Neutrophil (primary cell): ENCODE measurements around the gene CPD.

ENCODE experiments used
- H3K27ac ChIP-seq: fragments of 200-600 bp; sonication (generic); 2 replicates; pipeline ENCODE4 v1.5.1; 2016; ENCODE audit warnings: mild to moderate bottlenecking, moderate library complexity
- H3K27me3 ChIP-seq: fragments of 200-600 bp; sonication (generic); 2 replicates; pipeline ENCODE4 v1.6.0; 2016; ENCODE audit warnings: mild to moderate bottlenecking
- H3K36me3 ChIP-seq: fragments of 200-600 bp; sonication (generic); 2 replicates; pipeline ENCODE4 v1.5.1; 2017
- H3K4me1 ChIP-seq, 2 experiments: fragments of 200-600 bp in 1 of 2; sonication (generic) in 1 of 2; 1 replicate in 1 of 2; 2 replicates in 1 of 2; pipeline versions ENCODE4 v1.5.1 to v1.6.1; 2013 to 2016; ENCODE audit warnings: low read depth in 1 of 2, low read length in 1 of 2, mild to moderate bottlenecking in 1 of 2, moderate library complexity in 1 of 2; ENCODE audit not compliant: control insufficient read depth in 1 of 2, insufficient read depth in 1 of 2
- H3K4me3 ChIP-seq, 2 experiments: fragments of 200-600 bp in 1 of 2; sonication (generic) in 1 of 2; 1 replicate in 1 of 2; 2 replicates in 1 of 2; pipeline ENCODE4 v1.5.1; 2013 to 2016; ENCODE audit warnings: low read depth in 1 of 2, low read length in 1 of 2, mild to moderate bottlenecking in 1 of 2, moderate library complexity in 1 of 2
- H3K9me3 ChIP-seq: fragments of 200-600 bp; sonication (generic); 2 replicates; pipeline ENCODE4 v1.5.1; 2016
- TF ChIP-seq, protein P1 (sequence below): fragments of 200-600 bp; sonication (generic); IDR thresholded peaks from 2 replicates; pipeline ENCODE4 v1.5.1; 2016; ENCODE audit warnings: antibody characterized with exemption

Gene CPD

DNA sequence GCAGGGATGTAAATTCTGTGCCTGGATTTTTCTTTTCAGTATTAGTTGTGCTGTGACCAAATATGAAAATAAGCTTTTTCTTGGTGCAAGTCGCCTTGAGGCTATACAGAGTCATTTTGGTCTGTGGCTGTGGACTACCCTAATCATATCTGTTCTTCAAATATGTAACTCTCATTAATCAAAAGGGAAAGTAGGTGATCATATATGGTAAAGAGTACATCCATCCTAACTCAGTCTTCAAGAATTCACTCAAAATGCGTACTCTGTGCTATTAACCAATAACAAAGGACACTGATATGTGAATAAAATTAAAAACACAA is 2.6 kb downstream of the CPD start:
- TF ChIP-seq, protein P1, sequence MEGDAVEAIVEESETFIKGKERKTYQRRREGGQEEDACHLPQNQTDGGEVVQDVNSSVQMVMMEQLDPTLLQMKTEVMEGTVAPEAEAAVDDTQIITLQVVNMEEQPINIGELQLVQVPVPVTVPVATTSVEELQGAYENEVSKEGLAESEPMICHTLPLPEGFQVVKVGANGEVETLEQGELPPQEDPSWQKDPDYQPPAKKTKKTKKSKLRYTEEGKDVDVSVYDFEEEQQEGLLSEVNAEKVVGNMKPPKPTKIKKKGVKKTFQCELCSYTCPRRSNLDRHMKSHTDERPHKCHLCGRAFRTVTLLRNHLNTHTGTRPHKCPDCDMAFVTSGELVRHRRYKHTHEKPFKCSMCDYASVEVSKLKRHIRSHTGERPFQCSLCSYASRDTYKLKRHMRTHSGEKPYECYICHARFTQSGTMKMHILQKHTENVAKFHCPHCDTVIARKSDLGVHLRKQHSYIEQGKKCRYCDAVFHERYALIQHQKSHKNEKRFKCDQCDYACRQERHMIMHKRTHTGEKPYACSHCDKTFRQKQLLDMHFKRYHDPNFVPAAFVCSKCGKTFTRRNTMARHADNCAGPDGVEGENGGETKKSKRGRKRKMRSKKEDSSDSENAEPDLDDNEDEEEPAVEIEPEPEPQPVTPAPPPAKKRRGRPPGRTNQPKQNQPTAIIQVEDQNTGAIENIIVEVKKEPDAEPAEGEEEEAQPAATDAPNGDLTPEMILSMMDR = no peak
- H3K27ac ChIP-seq = peak overlapping the region; percentile 94
- peak overlapping the region; percentile 84 to 98 for H3K4me3 ChIP-seq
- H3K27me3 ChIP-seq = no peaks in the 10 kb centered on the region
- no peaks in the 10 kb centered on the region for H3K9me3 ChIP-seq
- H3K36me3 ChIP-seq = peaks cover 15% of the 10 kb centered on the region
- H3K4me1 ChIP-seq = peaks cover 48 to 54% of the 10 kb centered on the region in 2 experiments

DNA sequence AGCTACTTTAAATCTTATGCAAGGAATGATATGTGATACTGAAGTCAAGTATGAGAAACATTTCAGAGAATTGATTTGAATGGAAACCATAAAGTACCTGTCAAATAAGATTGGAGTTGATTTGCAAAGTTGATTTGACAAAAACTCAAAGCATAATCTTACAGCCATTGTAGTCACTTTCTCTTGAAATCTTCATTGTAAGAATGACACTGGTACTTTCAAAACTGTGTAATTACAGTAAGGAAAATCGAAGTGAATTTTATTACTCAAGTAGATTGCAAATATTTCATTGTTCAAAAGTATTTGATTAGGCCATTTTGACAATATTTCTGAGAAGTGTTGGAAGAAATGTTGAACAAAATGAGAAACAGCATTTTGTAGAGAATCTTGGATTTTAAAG is 3.6 kb downstream of the CPD start:
- H3K9me3 ChIP-seq = no peaks in the 10 kb centered on the region
- peaks cover 48 to 54% of the 10 kb centered on the region in 2 experiments for H3K4me1 ChIP-seq
- H3K27me3 ChIP-seq = no peaks in the 10 kb centered on the region
- H3K36me3 ChIP-seq = peaks cover 25% of the 10 kb centered on the region
- H3K27ac ChIP-seq = no peak overlapping the region
- TF ChIP-seq, protein P1 = no peak
- peak overlapping the region in 1 of 2 experiments; percentile 84 for H3K4me3 ChIP-seq

DNA sequence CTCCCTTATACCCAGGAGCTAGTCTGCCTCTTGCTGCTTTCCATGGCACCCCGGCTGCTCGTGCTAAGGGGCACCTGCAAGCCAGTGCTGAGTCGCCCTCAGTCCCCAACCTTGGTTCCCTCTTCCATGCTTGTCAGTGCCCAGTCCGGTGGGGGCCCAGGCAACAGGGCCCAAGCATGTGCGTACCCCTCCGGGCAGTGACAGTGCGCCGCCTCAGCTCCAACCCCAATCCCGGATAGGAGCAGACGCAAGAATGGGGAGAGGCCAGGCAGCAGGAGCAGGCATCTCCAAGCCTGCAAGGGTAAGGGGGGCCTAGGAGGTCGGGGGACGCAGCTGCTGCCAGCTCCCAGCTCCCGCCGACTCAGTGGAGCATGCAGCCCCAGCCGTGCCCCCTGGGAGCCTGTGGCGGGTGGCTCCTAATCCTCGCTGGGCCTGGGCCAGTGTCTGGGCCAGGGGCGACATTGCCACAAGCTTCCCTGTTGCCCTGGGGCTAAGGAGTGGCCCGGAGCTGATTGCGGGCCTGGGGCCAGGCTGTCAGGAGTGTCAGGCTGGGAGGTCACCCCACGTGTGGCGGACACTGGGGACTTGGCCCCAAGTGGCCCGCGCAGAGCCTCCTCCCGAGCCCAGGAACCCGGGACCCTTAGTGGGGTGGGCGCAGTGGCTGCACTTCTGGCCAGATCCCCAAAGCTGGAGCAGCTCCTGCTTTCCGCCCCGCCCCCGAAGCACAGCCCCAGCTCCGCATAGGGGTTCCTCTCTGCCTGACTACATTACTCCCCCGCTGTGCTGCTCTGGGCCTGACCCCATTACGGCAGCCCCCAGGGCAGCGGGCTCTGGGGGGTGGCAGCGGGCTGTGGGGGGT is 9.8 kb downstream of the CPD start:
- Histone ChIP-seq H3K4me3 (peak overlapping the region in 1 of 2 experiments; percentile 42), H3K27me3 (no peaks in the 10 kb centered on the region), H3K36me3 (peaks cover 66% of the 10 kb centered on the region), H3K4me1 (peaks cover 37 to 46% of the 10 kb centered on the region in 2 experiments), H3K27ac (peak overlapping the region; percentile 86), H3K9me3 (no peaks in the 10 kb centered on the region)
- TF ChIP-seq, protein P1 = no peak

DNA sequence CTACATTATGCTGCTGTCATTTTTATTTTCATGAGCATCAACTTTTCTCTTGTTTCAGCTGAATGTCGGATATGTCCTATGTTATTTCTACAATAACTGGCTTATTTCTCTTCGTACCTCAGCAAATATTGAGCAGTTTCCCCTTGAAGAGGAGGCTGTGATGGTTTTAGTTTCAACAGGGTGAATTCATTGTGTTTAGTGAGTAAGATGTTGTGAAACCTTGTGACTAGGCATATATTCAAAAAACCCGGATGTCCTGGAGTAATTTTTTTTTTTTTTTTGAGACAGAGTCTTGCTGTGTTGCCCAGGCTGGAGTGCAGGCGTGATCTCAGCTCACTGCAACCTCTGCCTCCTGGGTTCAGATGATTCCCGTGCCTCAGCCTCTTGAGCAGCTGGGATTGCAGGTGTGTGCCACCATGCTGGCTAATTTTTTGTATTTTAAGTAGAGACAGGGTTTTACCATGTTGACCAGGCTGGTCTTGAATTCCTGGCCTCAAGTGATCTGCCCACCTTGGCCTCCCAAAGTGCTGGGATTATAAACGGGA is 11.1 kb downstream of the CPD start:
- no peaks in the 10 kb centered on the region for H3K27me3 ChIP-seq
- no peaks in the 10 kb centered on the region for H3K9me3 ChIP-seq
- peak overlapping the region; percentile 86 for H3K27ac ChIP-seq
- peaks cover 31 to 40% of the 10 kb centered on the region in 2 experiments for H3K4me1 ChIP-seq
- TF ChIP-seq, protein P1 = no peak
- H3K4me3 ChIP-seq = peak overlapping the region; percentile 13 to 42
- H3K36me3 ChIP-seq = peaks cover 66% of the 10 kb centered on the region

DNA sequence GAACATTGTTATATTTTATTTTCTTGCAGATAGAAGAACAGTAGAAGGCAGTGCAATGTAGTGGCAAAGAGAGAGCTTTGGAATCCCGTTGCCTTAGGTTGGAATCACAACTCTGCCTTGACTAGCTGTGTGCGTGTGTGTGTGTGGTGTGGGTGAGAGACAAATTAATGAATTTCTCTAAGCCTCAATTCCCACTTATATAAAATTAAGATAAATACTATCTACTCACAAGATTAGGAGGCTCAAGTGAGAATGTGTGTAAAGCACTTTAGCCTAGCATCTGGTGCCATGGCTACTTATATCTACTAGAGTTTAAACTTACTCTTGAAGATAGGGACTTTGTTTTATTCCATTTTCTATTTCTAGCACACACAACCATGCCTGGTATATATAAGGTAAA is 12.8 kb downstream of the CPD start:
- Histone ChIP-seq H3K9me3 (no peaks in the 10 kb centered on the region), H3K27me3 (no peaks in the 10 kb centered on the region), H3K4me3 (no peak overlapping the region), H3K36me3 (peaks cover 49% of the 10 kb centered on the region), H3K27ac (peak overlapping the region; percentile 86), H3K4me1 (peaks cover 29 to 33% of the 10 kb centered on the region in 2 experiments)
- TF ChIP-seq, protein P1 = no peak
